ENCODE results near the gene KHK.

Gene KHK

GRCh38 chr2:27086090-27086723 lies 365 bp upstream of the KHK start:
- TF ChIP-seq CTCF (IDR thresholded peaks at IDR 0.05; ENCODE audit: low read depth, low read length): peak; percentile 38
- peak; percentile 88 to 95 for DNase-seq (ENCODE audit: low read depth in 2 of 2)
- H3K4me3 ChIP-seq (replicated peaks in 1 of 2; ENCODE audit: low read depth in 2 of 2, low read length in 2 of 2): peak overlapping the region; percentile 38 to 54

- no peak for DNase-seq (ENCODE audit: low read depth in 2 of 2)
- TF ChIP-seq CTCF (IDR thresholded peaks at IDR 0.05; ENCODE audit: low read depth, low read length): no peak
- H3K4me3 ChIP-seq (replicated peaks in 1 of 2; ENCODE audit: low read depth in 2 of 2, low read length in 2 of 2): no peak overlapping the region
Measured at GRCh38 chr2:27087823-27088410, 1.3 kb downstream of the KHK start.

- no peak for DNase-seq (ENCODE audit: low read depth in 2 of 2)
- no peak for TF ChIP-seq CTCF (IDR thresholded peaks at IDR 0.05; ENCODE audit: low read depth, low read length)
- H3K4me3 ChIP-seq (replicated peaks in 1 of 2; ENCODE audit: low read depth in 2 of 2, low read length in 2 of 2): no peak overlapping the region
Measured at GRCh38 chr2:27088634-27089033, 2.1 kb downstream of the KHK start.

- no peak overlapping the region for H3K4me3 ChIP-seq (replicated peaks in 1 of 2; ENCODE audit: low read depth in 2 of 2, low read length in 2 of 2)
- TF ChIP-seq CTCF (IDR thresholded peaks at IDR 0.05; ENCODE audit: low read depth, low read length): no peak
- DNase-seq (ENCODE audit: low read depth in 2 of 2): no peak
Measured at GRCh38 chr2:27089111-27089954, 2.8 kb downstream of the KHK start.

GRCh38 chr2:27091746-27092695 lies 5.4 kb downstream of the KHK start:
- no peak for DNase-seq (ENCODE audit: low read depth in 2 of 2)
- no peak for TF ChIP-seq CTCF (IDR thresholded peaks at IDR 0.05; ENCODE audit: low read depth, low read length)
- H3K4me3 ChIP-seq (replicated peaks in 1 of 2; ENCODE audit: low read depth in 2 of 2, low read length in 2 of 2): no peak overlapping the region

Data from cardiac fibroblast (primary cell).